WTC11 (cell line): Measurements from ENCODE around the gene KIRREL3. TPM values are rescaled to one million over a fixed set of nuclear protein-coding genes. Genes with fewer than 3 reads are reported as not detected.

ENCODE experiments used
- ATAC-seq: fragments of 200-7000 bp; cut with Tn5 transposase; 2 replicates; pipeline ENCODE4 v1.10.0; 2021; ENCODE audit warnings: mild to moderate bottlenecking, moderate library complexity
- CTCF ChIA-PET: fragments of 300-600 bp; sonication (Branson Sonifier 250); formaldehyde crosslinking; loops from one replicate; lab custom pipeline; 2021; ENCODE audit warnings: antibody characterized with exemption; lab: Charles Lee
- POLR2A ChIA-PET: fragments of 350-600 bp; sonication (Branson Sonifier 250); formaldehyde crosslinking; loops from one replicate; lab custom pipeline; 2021; ENCODE audit warnings: antibody characterized with exemption; lab: Charles Lee
- DNase-seq: peaks from one replicate; pipeline ENCODE4 v3.0.0; 2021; ENCODE audit warnings: low spot score
- H3K27ac Mint-ChIP-seq: 2 replicates; pipeline ENCODE4 v1.8.0; 2021; ENCODE audit warnings: mixed read lengths
- H3K27me3 Mint-ChIP-seq: 2 replicates; pipeline ENCODE4 v1.8.0; 2021; ENCODE audit warnings: low read depth, mild to moderate bottlenecking, moderate library complexity, mixed read lengths
- H3K36me3 Mint-ChIP-seq: 2 replicates; pipeline ENCODE4 v1.8.0; 2021; ENCODE audit warnings: mixed read lengths
- H3K4me1 Mint-ChIP-seq: 2 replicates; pipeline ENCODE4 v1.8.0; 2022; ENCODE audit warnings: mixed read lengths
- H3K4me3 Mint-ChIP-seq: 2 replicates; pipeline ENCODE4 v1.8.0; 2021; ENCODE audit warnings: mild to moderate bottlenecking, moderate library complexity, mixed read lengths
- H3K9me3 Mint-ChIP-seq: 2 replicates; pipeline ENCODE4 v1.8.0; 2021; ENCODE audit warnings: mixed read lengths
- ATF1 ChIP-seq: sonication (generic); formaldehyde crosslinking; IDR thresholded peaks from 2 replicates; pipeline ENCODE4 v1.8.1; 2023; ENCODE audit warnings: mild to moderate bottlenecking, moderate library complexity, missing genetic modification reagents
- CREM ChIP-seq: sonication (generic); formaldehyde crosslinking; IDR thresholded peaks from 2 replicates; pipeline ENCODE4 v1.8.1; 2022; ENCODE audit warnings: mild to moderate bottlenecking, missing genetic modification reagents, moderate library complexity
- ETV6 ChIP-seq: sonication (generic); formaldehyde crosslinking; IDR thresholded peaks from 2 replicates; pipeline ENCODE4 v1.8.1; 2022; ENCODE audit warnings: mild to moderate bottlenecking, missing genetic modification reagents
- GABPB1 ChIP-seq: sonication (generic); formaldehyde crosslinking; IDR thresholded peaks from 2 replicates; pipeline ENCODE4 v1.8.1; 2023; ENCODE audit warnings: mild to moderate bottlenecking, missing genetic modification reagents
- HMGA2 ChIP-seq: fragments of 250-450 bp; sonication (Bioruptor Pico); IDR thresholded peaks from 2 replicates; pipeline ENCODE4 v1.4.0; 2021; ENCODE audit warnings: mild to moderate bottlenecking, moderate library complexity
- IRF2 ChIP-seq: sonication (generic); formaldehyde crosslinking; IDR thresholded peaks from 2 replicates; pipeline ENCODE4 v1.8.0; 2022; ENCODE audit warnings: low read depth, missing genetic modification reagents, borderline replicate concordance
- KAT7 ChIP-seq: sonication (generic); formaldehyde crosslinking; IDR thresholded peaks from 2 replicates; pipeline ENCODE4 v1.8.1; 2023; ENCODE audit warnings: missing genetic modification reagents, mild to moderate bottlenecking, borderline replicate concordance
- MXD4 ChIP-seq: fragments of 250-450 bp; sonication (Bioruptor Pico); IDR thresholded peaks from 2 replicates; pipeline ENCODE4 v1.8.0; 2021; ENCODE audit warnings: mild to moderate bottlenecking, moderate library complexity, borderline replicate concordance
- MYBL2 ChIP-seq: sonication (generic); formaldehyde crosslinking; IDR thresholded peaks from 2 replicates; pipeline ENCODE4 v1.8.1; 2023; ENCODE audit warnings: mild to moderate bottlenecking, moderate library complexity, missing genetic modification reagents
- NFATC4 ChIP-seq: fragments of 250-450 bp; sonication (Bioruptor Pico); IDR thresholded peaks from 2 replicates; pipeline ENCODE4 v1.9.0; 2021; ENCODE audit warnings: mild to moderate bottlenecking
- SP1 ChIP-seq: sonication (generic); formaldehyde crosslinking; conservative IDR thresholded peaks from 2 replicates; pipeline ENCODE4 v1.8.1; 2022; ENCODE audit warnings: missing genetic modification reagents
- ZBTB21 ChIP-seq: sonication (generic); formaldehyde crosslinking; IDR thresholded peaks from 2 replicates; pipeline ENCODE4 v1.8.1; 2023; ENCODE audit warnings: mild to moderate bottlenecking, missing genetic modification reagents, borderline replicate concordance
- ZNF232 ChIP-seq: sonication (generic); formaldehyde crosslinking; IDR thresholded peaks from 2 replicates; pipeline ENCODE4 v1.8.0; 2022; ENCODE audit warnings: mild to moderate bottlenecking, missing genetic modification reagents
- ZNF317 ChIP-seq: sonication (generic); formaldehyde crosslinking; IDR thresholded peaks from 2 replicates; pipeline ENCODE4 v1.8.1; 2023; ENCODE audit warnings: low read depth, mild to moderate bottlenecking, moderate library complexity, missing genetic modification reagents, borderline replicate concordance
- ZNF671 ChIP-seq: fragments of 250-450 bp; sonication (Bioruptor Pico); IDR thresholded peaks from 2 replicates; pipeline ENCODE4 v1.8.0; 2021; ENCODE audit warnings: mild to moderate bottlenecking
- total RNA-seq: library from RNA; stranded (reverse); gene quantifications from 3 replicates; pipeline ENCODE4 v1.2.3, GENCODE V29; 2021
- TF ChIP-seq, protein P1 (sequence below): fragments of 250-450 bp; sonication (Bioruptor Pico); IDR thresholded peaks from 2 replicates; pipeline ENCODE4 v1.9.0; 2021; ENCODE audit warnings: mild to moderate bottlenecking, borderline replicate concordance
- TF ChIP-seq, protein P2 (sequence below): sonication (generic); formaldehyde crosslinking; IDR thresholded peaks from 2 replicates; pipeline ENCODE4 v1.8.1; 2023; ENCODE audit warnings: mild to moderate bottlenecking, missing genetic modification reagents, moderate library complexity
- TF ChIP-seq, protein P3 (sequence below): sonication (generic); formaldehyde crosslinking; IDR thresholded peaks from 2 replicates; pipeline ENCODE4 v1.8.1; 2023; ENCODE audit warnings: mild to moderate bottlenecking, missing genetic modification reagents, moderate library complexity
- TF ChIP-seq, protein P4 (sequence below): sonication (generic); formaldehyde crosslinking; IDR thresholded peaks from 2 replicates; pipeline ENCODE4 v1.8.0; 2023; ENCODE audit warnings: missing genetic modification reagents, mild to moderate bottlenecking, borderline replicate concordance
- TF ChIP-seq, protein P5 (sequence below): sonication (generic); formaldehyde crosslinking; IDR thresholded peaks from 2 replicates; pipeline ENCODE4 v1.8.0; 2022; ENCODE audit warnings: missing genetic modification reagents
- TF ChIP-seq, protein P6 (sequence below): sonication (generic); formaldehyde crosslinking; IDR thresholded peaks from 2 replicates; pipeline ENCODE4 v1.8.0; 2023; ENCODE audit warnings: missing genetic modification reagents

KIRREL3 gene
- total RNA-seq, 1 experiment from 2014 or later, result 0.59 TPM

DNA sequence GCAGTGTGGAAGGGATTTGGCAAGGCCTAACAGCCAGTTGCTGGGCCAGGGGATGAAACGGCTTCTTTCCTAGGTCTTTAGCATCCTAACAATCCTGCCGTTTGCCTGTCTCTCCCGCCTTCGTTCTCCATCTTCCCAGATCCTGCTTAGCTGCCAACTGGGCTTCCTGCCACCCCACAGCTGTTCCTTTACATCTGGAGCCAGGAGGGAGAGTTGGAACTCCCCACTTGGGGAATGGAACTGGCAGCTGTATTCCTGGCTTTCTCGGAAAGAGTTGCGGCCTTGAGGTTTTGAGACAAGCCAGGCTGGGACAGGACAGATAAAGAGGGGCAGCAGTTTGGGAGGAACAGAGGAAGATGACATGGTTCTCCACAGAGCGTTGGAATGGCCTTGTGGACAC, 585.4 kb downstream of the KIRREL3 start:
- H3K4me1 Mint-ChIP-seq, result peaks cover 14% of the 10 kb centered on the region
- CTCF ChIA-PET, result interaction anchor here (2.0 kb wide), 1 partner anchor 108 kb away, joined by 12 read pairs; no protein-coding TSS in a partner anchor
- no peaks in the 10 kb centered on the region for H3K9me3 Mint-ChIP-seq
- no peak overlapping the region for H3K4me3 Mint-ChIP-seq
- TF ChIP-seq KAT7 (CRISPR knock-in tag) (no peak), IRF2 (CRISPR knock-in tag) (no peak), MYBL2 (CRISPR knock-in tag) (no peak), NFATC4 (CRISPR knock-in tag) (no peak), ZBTB21 (CRISPR knock-in tag) (no peak), ATF1 (no peak), ZNF317 (CRISPR knock-in tag) (no peak), ZNF671 (CRISPR knock-in tag) (no peak), CREM (CRISPR knock-in tag) (no peak), MXD4 (CRISPR knock-in tag) (no peak), SP1 (CRISPR knock-in tag) (no peak), GABPB1 (CRISPR knock-in tag) (no peak)
- TF ChIP-seq, protein P1, sequence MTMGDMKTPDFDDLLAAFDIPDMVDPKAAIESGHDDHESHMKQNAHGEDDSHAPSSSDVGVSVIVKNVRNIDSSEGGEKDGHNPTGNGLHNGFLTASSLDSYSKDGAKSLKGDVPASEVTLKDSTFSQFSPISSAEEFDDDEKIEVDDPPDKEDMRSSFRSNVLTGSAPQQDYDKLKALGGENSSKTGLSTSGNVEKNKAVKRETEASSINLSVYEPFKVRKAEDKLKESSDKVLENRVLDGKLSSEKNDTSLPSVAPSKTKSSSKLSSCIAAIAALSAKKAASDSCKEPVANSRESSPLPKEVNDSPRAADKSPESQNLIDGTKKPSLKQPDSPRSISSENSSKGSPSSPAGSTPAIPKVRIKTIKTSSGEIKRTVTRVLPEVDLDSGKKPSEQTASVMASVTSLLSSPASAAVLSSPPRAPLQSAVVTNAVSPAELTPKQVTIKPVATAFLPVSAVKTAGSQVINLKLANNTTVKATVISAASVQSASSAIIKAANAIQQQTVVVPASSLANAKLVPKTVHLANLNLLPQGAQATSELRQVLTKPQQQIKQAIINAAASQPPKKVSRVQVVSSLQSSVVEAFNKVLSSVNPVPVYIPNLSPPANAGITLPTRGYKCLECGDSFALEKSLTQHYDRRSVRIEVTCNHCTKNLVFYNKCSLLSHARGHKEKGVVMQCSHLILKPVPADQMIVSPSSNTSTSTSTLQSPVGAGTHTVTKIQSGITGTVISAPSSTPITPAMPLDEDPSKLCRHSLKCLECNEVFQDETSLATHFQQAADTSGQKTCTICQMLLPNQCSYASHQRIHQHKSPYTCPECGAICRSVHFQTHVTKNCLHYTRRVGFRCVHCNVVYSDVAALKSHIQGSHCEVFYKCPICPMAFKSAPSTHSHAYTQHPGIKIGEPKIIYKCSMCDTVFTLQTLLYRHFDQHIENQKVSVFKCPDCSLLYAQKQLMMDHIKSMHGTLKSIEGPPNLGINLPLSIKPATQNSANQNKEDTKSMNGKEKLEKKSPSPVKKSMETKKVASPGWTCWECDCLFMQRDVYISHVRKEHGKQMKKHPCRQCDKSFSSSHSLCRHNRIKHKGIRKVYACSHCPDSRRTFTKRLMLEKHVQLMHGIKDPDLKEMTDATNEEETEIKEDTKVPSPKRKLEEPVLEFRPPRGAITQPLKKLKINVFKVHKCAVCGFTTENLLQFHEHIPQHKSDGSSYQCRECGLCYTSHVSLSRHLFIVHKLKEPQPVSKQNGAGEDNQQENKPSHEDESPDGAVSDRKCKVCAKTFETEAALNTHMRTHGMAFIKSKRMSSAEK, result no peak
- TF ChIP-seq, protein P2, sequence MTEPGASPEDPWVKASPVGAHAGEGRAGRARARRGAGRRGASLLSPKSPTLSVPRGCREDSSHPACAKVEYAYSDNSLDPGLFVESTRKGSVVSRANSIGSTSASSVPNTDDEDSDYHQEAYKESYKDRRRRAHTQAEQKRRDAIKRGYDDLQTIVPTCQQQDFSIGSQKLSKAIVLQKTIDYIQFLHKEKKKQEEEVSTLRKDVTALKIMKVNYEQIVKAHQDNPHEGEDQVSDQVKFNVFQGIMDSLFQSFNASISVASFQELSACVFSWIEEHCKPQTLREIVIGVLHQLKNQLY (CRISPR knock-in tag), result no peak
- TF ChIP-seq, protein P3, sequence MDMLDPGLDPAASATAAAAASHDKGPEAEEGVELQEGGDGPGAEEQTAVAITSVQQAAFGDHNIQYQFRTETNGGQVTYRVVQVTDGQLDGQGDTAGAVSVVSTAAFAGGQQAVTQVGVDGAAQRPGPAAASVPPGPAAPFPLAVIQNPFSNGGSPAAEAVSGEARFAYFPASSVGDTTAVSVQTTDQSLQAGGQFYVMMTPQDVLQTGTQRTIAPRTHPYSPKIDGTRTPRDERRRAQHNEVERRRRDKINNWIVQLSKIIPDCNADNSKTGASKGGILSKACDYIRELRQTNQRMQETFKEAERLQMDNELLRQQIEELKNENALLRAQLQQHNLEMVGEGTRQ (CRISPR knock-in tag), result no peak
- no peak overlapping the region for H3K27ac Mint-ChIP-seq
- no peak for ATAC-seq
- POLR2A ChIA-PET, result no interaction called here
- peaks cover 8% of the 10 kb centered on the region for H3K27me3 Mint-ChIP-seq
- H3K36me3 Mint-ChIP-seq, result peaks cover 3% of the 10 kb centered on the region; the same call in 1 of the 2 replicates
- DNase-seq, result no peak

DNA sequence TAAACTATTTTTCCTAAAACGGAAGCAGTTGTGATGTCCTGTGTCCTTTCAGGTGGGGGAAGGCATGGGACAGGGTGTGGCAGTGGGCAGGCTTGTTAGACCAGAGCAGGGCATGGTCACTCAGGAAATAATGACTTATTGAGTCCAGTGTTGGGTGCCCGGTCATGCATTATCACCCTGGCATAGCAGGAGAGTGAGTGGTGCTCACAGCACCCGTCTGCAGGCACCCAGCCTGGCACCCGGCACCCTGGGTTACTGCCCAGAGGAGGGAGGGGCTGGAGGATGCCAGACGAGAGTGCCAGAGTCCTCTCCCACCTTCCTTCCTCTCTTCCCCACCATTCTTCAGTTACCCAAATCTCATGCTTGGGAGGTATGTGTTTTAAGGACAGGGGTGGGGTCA, 586.0 kb downstream of the KIRREL3 start:
- no peak overlapping the region for H3K4me3 Mint-ChIP-seq
- no peak overlapping the region for H3K27ac Mint-ChIP-seq
- H3K27me3 Mint-ChIP-seq, result peaks cover 8% of the 10 kb centered on the region
- H3K9me3 Mint-ChIP-seq, result no peaks in the 10 kb centered on the region
- H3K36me3 Mint-ChIP-seq, result peaks cover 3% of the 10 kb centered on the region; the same call in 1 of the 2 replicates
- ATAC-seq, result no peak
- ChIA-PET CTCF (no interaction called here), POLR2A (no interaction called here)
- DNase-seq, result no peak
- H3K4me1 Mint-ChIP-seq, result peaks cover 14% of the 10 kb centered on the region
- TF ChIP-seq, protein P4, sequence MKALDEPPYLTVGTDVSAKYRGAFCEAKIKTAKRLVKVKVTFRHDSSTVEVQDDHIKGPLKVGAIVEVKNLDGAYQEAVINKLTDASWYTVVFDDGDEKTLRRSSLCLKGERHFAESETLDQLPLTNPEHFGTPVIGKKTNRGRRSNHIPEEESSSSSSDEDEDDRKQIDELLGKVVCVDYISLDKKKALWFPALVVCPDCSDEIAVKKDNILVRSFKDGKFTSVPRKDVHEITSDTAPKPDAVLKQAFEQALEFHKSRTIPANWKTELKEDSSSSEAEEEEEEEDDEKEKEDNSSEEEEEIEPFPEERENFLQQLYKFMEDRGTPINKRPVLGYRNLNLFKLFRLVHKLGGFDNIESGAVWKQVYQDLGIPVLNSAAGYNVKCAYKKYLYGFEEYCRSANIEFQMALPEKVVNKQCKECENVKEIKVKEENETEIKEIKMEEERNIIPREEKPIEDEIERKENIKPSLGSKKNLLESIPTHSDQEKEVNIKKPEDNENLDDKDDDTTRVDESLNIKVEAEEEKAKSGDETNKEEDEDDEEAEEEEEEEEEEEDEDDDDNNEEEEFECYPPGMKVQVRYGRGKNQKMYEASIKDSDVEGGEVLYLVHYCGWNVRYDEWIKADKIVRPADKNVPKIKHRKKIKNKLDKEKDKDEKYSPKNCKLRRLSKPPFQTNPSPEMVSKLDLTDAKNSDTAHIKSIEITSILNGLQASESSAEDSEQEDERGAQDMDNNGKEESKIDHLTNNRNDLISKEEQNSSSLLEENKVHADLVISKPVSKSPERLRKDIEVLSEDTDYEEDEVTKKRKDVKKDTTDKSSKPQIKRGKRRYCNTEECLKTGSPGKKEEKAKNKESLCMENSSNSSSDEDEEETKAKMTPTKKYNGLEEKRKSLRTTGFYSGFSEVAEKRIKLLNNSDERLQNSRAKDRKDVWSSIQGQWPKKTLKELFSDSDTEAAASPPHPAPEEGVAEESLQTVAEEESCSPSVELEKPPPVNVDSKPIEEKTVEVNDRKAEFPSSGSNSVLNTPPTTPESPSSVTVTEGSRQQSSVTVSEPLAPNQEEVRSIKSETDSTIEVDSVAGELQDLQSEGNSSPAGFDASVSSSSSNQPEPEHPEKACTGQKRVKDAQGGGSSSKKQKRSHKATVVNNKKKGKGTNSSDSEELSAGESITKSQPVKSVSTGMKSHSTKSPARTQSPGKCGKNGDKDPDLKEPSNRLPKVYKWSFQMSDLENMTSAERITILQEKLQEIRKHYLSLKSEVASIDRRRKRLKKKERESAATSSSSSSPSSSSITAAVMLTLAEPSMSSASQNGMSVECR (CRISPR knock-in tag), result no peak
- no peak for TF ChIP-seq CREM (CRISPR knock-in tag)
- TF ChIP-seq, protein P5, sequence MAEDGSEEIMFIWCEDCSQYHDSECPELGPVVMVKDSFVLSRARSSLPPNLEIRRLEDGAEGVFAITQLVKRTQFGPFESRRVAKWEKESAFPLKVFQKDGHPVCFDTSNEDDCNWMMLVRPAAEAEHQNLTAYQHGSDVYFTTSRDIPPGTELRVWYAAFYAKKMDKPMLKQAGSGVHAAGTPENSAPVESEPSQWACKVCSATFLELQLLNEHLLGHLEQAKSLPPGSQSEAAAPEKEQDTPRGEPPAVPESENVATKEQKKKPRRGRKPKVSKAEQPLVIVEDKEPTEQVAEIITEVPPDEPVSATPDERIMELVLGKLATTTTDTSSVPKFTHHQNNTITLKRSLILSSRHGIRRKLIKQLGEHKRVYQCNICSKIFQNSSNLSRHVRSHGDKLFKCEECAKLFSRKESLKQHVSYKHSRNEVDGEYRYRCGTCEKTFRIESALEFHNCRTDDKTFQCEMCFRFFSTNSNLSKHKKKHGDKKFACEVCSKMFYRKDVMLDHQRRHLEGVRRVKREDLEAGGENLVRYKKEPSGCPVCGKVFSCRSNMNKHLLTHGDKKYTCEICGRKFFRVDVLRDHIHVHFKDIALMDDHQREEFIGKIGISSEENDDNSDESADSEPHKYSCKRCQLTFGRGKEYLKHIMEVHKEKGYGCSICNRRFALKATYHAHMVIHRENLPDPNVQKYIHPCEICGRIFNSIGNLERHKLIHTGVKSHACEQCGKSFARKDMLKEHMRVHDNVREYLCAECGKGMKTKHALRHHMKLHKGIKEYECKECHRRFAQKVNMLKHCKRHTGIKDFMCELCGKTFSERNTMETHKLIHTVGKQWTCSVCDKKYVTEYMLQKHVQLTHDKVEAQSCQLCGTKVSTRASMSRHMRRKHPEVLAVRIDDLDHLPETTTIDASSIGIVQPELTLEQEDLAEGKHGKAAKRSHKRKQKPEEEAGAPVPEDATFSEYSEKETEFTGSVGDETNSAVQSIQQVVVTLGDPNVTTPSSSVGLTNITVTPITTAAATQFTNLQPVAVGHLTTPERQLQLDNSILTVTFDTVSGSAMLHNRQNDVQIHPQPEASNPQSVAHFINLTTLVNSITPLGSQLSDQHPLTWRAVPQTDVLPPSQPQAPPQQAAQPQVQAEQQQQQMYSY, result no peak
- TF ChIP-seq MXD4 (CRISPR knock-in tag), result no peak
- TF ChIP-seq MYBL2 (CRISPR knock-in tag), result no peak
- TF ChIP-seq IRF2 (CRISPR knock-in tag), result no peak
- no peak for TF ChIP-seq HMGA2 (CRISPR knock-in tag)
- TF ChIP-seq, protein P6, sequence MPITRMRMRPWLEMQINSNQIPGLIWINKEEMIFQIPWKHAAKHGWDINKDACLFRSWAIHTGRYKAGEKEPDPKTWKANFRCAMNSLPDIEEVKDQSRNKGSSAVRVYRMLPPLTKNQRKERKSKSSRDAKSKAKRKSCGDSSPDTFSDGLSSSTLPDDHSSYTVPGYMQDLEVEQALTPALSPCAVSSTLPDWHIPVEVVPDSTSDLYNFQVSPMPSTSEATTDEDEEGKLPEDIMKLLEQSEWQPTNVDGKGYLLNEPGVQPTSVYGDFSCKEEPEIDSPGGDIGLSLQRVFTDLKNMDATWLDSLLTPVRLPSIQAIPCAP (CRISPR knock-in tag), result no peak
- TF ChIP-seq ZNF232 (CRISPR knock-in tag), result no peak
- TF ChIP-seq ETV6 (CRISPR knock-in tag), result no peak
